ENCODE results near the gene SLC28A1.

Gene SLC28A1

DNA sequence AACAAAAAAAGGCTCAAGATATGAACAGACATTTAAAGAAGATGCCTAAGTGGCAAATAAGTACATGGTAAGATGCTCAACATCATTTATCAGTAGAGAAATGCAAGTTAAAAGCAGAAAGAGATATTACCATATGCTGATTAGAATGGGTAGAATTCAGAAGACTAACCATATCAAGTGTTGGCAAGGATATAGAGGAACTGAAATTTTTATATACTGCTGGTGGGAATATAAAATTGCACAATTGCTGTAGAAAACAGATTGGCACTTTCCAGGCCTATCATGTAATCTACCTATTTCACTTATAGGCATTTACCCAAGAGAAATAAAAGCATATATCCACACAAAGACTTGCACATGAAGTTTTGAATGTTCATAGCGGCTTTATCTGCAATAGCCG, 17.1 kb downstream of the SLC28A1 start:
- H3K4me3 ChIP-seq (ENCODE audit: low read depth, low read length) = no peak overlapping the region
- TF ChIP-seq, protein P1, sequence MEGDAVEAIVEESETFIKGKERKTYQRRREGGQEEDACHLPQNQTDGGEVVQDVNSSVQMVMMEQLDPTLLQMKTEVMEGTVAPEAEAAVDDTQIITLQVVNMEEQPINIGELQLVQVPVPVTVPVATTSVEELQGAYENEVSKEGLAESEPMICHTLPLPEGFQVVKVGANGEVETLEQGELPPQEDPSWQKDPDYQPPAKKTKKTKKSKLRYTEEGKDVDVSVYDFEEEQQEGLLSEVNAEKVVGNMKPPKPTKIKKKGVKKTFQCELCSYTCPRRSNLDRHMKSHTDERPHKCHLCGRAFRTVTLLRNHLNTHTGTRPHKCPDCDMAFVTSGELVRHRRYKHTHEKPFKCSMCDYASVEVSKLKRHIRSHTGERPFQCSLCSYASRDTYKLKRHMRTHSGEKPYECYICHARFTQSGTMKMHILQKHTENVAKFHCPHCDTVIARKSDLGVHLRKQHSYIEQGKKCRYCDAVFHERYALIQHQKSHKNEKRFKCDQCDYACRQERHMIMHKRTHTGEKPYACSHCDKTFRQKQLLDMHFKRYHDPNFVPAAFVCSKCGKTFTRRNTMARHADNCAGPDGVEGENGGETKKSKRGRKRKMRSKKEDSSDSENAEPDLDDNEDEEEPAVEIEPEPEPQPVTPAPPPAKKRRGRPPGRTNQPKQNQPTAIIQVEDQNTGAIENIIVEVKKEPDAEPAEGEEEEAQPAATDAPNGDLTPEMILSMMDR (IDR thresholded peaks at IDR 0.05; ENCODE audit: low read depth, low read length, missing control alignments) = no peak
- no peak for DNase-seq (ENCODE audit: low read depth)

DNA sequence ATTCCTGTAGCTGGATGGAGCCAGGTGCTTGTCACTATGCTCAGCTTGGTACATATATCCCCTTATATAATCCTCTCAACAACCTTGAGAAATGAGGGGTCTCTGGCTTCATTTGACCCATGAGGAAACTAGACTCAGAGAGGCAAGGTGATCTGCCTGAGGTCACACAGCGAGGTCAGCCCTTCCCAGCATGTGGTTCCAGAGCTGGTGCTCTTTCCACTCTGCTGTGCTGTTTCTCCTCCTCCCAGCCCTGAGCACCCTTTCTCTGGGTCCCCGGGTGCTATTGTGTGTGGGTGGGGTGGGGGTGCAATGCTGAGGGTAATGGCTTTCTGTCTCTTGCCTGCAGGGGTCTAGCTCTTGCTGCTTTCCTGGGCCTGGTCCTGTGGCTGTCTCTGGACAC, 19.3 kb downstream of the SLC28A1 start:
- DNase-seq (ENCODE audit: low read depth) = no peak
- TF ChIP-seq, protein P1 (IDR thresholded peaks at IDR 0.05; ENCODE audit: low read depth, low read length, missing control alignments) = no peak
- H3K4me3 ChIP-seq (ENCODE audit: low read depth, low read length) = no peak overlapping the region

DNA sequence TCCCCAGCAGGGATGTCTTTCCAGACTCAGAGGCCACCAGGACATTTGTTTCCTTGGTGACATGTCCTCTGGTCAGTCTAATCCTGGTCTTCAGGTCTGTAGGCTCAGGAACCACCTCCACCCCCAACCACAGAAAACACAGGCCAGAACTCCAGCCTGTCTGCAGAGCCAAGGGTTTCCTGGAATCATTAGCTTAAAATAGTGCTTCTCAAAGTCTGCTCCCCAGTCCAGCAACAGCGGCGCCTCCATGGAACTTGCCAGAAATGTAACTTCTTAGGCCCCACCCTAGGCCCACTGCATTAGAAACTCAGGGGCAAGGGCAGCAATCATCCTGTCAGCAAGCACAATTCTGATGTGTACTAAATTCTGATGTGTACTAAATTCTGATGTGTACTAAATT, 20.0 kb downstream of the SLC28A1 start:
- DNase-seq (ENCODE audit: low read depth) = no peak
- no peak overlapping the region for H3K4me3 ChIP-seq (ENCODE audit: low read depth, low read length)
- TF ChIP-seq, protein P1 (IDR thresholded peaks at IDR 0.05; ENCODE audit: low read depth, low read length, missing control alignments) = no peak

DNA sequence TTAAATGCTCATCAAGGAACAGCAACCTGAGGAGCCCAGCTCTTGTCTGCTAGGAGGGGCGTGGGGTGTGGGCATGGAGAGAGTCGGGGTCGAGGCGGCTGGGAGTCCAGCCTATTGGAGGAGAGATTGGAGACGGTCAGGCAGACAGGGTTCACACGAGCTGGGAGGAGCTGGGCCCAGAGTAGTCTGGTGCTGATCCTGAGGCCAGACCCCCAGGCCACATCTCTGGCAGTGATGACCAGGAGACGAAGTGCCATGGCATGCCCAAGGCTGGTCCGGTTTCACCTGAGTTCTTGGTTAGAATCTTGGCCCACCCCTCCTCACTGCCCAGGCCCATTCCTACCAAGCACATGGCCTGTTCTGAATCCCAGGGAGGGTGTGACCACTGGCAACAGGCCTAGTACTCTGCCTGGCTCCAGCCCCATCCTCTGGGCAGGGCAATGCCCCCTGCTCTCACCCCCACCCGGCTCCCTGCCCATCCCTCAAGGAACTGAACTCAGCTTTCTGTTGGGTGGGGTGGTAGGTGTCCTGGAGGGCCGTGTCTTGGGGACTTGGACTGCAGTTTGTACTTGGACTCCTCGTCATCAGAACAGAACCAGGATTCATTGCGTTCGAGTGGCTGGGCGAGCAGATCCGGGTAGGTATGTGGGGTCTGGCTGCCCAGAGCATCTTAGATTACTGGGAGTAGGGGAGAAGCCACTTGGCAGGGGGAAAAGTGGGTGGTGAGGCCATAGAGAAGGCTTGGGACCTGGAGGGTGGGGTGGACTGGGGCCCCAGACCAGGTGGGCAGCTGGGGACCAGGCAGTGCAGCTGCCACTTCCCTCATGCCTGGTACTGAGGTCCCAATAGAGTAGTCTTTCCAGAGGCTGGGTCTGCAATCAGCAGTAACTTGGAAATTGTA, 20.8 kb downstream of the SLC28A1 start:
- no peak overlapping the region for H3K4me3 ChIP-seq (ENCODE audit: low read depth, low read length)
- no peak for DNase-seq (ENCODE audit: low read depth)
- TF ChIP-seq, protein P1 (IDR thresholded peaks at IDR 0.05; ENCODE audit: low read depth, low read length, missing control alignments) = no peak

DNA sequence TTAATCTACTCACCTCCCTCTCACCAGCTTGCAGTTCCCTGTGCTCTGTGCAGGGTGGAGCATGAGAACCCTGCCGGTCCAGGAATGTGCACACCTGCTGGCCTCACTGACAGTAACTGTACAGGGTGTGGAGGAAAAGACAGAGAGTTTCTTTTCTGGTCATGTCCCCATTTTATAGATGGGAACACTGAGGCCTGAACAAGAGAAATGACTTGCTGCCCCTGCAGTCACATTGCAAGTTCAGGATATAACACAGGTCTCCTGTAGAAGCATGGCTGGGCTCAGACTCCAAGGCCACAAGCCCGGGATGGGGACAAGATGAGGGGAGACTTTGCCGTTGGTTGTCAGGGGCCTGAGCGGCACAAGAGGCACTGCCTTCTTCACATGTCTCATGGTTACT, 23.3 kb downstream of the SLC28A1 start:
- TF ChIP-seq, protein P1 (IDR thresholded peaks at IDR 0.05; ENCODE audit: low read depth, low read length, missing control alignments) = no peak
- no peak for DNase-seq (ENCODE audit: low read depth)
- H3K4me3 ChIP-seq (ENCODE audit: low read depth, low read length) = no peak overlapping the region

DNA sequence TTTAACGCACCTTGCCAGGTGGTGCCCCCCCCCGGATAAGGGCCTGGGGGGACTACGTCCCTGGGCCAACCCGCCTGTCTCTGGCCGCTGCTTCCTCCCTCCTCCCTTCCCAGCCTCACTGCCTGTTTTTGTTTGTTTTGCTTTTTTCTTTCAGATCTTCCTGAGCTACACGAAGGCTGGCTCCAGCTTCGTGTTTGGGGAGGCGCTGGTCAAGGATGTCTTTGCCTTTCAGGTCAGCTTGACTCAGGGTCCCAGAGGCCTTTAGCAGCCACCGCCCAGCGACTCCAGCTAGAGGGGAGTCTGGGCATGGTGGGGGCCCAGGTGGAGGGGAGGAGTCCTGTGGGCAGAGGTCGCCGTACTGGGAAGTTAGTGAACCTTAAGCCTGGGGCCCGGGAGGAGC, 24.1 kb downstream of the SLC28A1 start:
- DNase-seq (ENCODE audit: low read depth) = no peak
- TF ChIP-seq, protein P1 (IDR thresholded peaks at IDR 0.05; ENCODE audit: low read depth, low read length, missing control alignments) = no peak
- no peak overlapping the region for H3K4me3 ChIP-seq (ENCODE audit: low read depth, low read length)

DNA sequence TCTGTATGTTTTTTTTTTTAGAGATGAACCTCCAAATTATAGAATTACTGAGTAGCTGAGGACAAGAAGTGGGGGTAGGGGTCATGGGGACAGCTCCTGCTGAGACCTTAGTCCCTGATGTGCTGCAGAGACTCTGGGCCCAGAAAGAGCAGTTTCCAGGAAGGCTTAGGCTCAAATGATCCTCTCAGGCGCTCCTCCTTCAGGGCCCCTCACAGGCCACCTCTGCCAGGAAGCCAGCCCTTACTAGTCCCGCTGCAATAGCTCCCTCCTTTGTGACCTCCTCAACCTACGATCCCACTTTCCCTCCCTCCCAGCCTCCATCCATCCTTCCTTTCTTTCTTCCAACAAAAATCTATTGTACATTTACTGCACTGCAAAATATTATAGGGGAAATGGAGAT, 24.6 kb downstream of the SLC28A1 start:
- no peak overlapping the region for H3K4me3 ChIP-seq (ENCODE audit: low read depth, low read length)
- DNase-seq (ENCODE audit: low read depth) = no peak
- TF ChIP-seq, protein P1 (IDR thresholded peaks at IDR 0.05; ENCODE audit: low read depth, low read length, missing control alignments) = no peak
